NOMO-1 (cell line): Measurements from ENCODE around the gene ZSCAN21.
A peak's percentile ranks its signal among the peaks of the same experiment; 100 is the strongest.

Source experiments
- DNase-seq, 2 experiments: peaks; one replicate each; lab custom pipeline; 2025; ENCODE audit not compliant: unreplicated experiment in 2 of 2; lab: John Stamatoyannopoulos, UW

The ZSCAN21 gene

DNA sequence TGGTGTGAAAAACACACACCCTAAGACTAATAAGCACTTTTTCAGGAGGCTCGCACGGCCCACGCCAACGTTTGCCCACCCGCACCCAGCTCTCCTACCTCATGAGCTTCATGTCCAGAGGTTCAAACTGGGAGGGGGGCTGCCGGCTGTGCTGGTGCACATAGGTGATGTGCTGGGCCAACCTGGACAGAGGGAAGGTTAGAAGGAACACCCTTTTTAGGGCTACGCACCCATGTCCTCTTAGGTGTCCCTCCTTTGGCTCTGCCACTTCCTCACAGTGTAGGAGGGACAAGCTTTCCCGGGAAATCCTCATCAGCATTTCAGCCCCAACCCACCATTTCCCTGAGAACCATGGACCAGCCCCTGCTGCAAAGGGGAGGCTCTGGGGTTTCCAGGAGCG lies 45.7 kb downstream of the ZSCAN21 start:
- DNase-seq, result no peak

GRCh38 chr7:100095704-100096103 lies 46.1 kb downstream of the ZSCAN21 start:
- no peak for DNase-seq

GRCh38 chr7:100098913-100099312 lies 49.3 kb downstream of the ZSCAN21 start:
- no peak for DNase-seq

- no peak for DNase-seq
These were observed 49.9 kb downstream of the ZSCAN21 start for GRCh38 chr7:100099452-100099851.

- peak; percentile 85 to 96 for DNase-seq
These were observed 50.9 kb downstream of the ZSCAN21 start for GRCh38 chr7:100100420-100101015.

DNA sequence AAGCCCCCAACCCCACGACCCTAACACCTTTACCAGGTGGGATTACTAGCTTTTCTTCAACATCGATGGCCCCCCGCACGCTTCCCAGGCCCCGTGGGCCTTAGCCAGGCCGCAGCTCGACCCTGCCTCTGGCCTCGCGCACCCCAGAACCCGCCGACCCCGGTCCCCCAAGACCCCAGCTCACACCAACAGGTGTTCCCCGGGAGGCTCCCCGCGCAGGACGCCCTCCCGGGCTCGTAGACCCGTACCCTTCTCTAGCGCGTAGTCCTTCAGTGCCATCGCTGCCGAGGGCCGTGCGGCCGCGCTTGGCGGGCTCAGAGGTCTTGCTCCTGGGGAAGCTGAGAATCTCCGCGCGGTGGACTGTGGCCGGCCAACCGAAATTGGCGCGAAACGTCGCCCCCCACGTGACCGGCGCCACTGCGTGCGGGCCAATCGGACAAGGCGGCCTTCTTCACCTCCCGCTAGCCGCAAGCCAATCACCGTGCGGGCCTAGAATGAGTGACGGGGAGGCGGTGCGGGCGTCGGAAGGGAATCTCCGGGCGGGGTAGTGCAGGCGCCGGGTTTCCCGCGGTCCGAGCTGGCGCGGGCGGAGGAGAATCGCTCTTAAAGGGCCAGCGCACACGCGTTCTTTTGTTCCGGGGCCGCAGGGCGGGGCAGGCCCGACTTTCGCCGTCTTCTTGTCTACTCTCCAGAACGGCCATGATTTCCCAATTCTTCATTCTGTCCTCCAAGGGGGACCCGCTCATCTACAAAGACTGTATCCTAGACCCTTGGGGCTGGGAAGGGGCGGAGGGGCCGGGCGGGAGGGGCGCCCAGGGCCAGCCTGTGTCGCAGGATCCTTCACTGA lies 51.7 kb downstream of the ZSCAN21 start, which contains the start of the genes AP4M1 and MCM7:
AP4M1 (plus strand) TSS at position 628 of the 847 bp plus-strand sequence; CDS start at position 700, 72 bp downstream.
MCM7 (minus strand) TSS at position 382 of the 847 bp plus-strand sequence; CDS start at position 279, 103 bp downstream.
- peak; percentile 100 for DNase-seq

- no peak for DNase-seq
These were observed 53.6 kb downstream of the ZSCAN21 start for GRCh38 chr7:100102950-100103840.

- DNase-seq, result no peak
These were observed 56.0 kb downstream of the ZSCAN21 start for GRCh38 chr7:100105534-100105933.

DNA sequence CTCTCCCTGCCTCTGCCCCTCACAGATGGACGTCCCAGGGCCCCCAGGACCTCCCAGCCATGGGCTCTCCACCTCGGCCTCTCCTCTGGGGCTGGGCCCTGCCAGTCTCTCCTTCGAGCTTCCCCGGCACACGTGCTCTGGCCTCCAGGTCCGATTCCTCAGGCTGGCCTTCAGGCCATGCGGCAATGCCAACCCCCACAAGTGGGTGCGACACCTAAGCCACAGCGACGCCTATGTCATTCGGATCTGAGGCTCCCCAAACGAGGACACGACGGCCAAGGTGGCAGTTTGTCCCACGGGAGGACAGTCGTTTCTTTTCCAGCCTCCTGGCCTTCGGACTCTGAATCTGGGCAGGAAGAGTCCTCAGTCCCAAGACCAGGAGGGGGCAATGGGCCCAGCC lies 57.1 kb downstream of the ZSCAN21 start:
- DNase-seq, result no peak

- no peak for DNase-seq
These were observed 57.7 kb downstream of the ZSCAN21 start for GRCh38 chr7:100107125-100107737.

GRCh38 chr7:100107890-100108289 lies 58.3 kb downstream of the ZSCAN21 start:
- no peak for DNase-seq

GRCh38 chr7:100109521-100110163 lies 60.1 kb downstream of the ZSCAN21 start:
- DNase-seq, result no peak

- DNase-seq, result no peak
These were observed 61.6 kb downstream of the ZSCAN21 start for GRCh38 chr7:100111156-100111555.

- no peak for DNase-seq
These were observed 62.3 kb downstream of the ZSCAN21 start for GRCh38 chr7:100111914-100112313.
